HepG2 (cell line): ENCODE results near the gene PTPRN. TPM values are rescaled to one million over a fixed set of nuclear protein-coding genes. Genes with fewer than 3 reads are reported as not detected.

Experiments used
- ADNP ChIP-seq: sonication (generic); formaldehyde crosslinking; IDR thresholded peaks from 2 replicates; pipeline ENCODE4 v1.4.0; 2020; ENCODE audit warnings: missing genetic modification reagents
- AHDC1 ChIP-seq: sonication (generic); formaldehyde crosslinking; IDR thresholded peaks from 2 replicates; pipeline ENCODE4 v1.5.1; 2020; ENCODE audit warnings: mild to moderate bottlenecking, missing genetic modification reagents, borderline replicate concordance
- CCDC6 ChIP-seq: sonication (generic); formaldehyde crosslinking; IDR thresholded peaks from 2 replicates; pipeline ENCODE4 v1.8.1; 2022; ENCODE audit warnings: mild to moderate bottlenecking, missing genetic modification reagents, moderate library complexity
- ETV5 ChIP-seq: IDR thresholded peaks from 2 replicates; pipeline ENCODE4 v1.6.1; 2018; ENCODE audit warnings: missing biosample characterization, missing genetic modification reagents, inconsistent platforms, borderline replicate concordance
- FOXA3 ChIP-seq: IDR thresholded peaks from 2 replicates; pipeline ENCODE4 v1.6.1; 2016; ENCODE audit warnings: missing genetic modification reagents, missing compliant biosample characterization
- HCFC1 ChIP-seq: fragments of 150-350 bp; IDR thresholded peaks from 2 replicates; pipeline ENCODE4 v1.6.1; 2014; ENCODE audit warnings: low read depth, low read length
- HDAC1 ChIP-seq: sonication (generic); formaldehyde crosslinking; IDR thresholded peaks from 2 replicates; pipeline ENCODE4 v1.5.1; 2020; ENCODE audit warnings: mild to moderate bottlenecking, missing genetic modification reagents
- HOMEZ ChIP-seq: IDR thresholded peaks from 2 replicates; pipeline ENCODE4 v1.6.1; 2016; ENCODE audit warnings: low read depth
- MAF1 ChIP-seq: sonication (generic); formaldehyde crosslinking; IDR thresholded peaks from 2 replicates; pipeline ENCODE4 v1.5.0; 2020; ENCODE audit warnings: missing genetic modification reagents, borderline replicate concordance
- TBX2 ChIP-seq: sonication (generic); formaldehyde crosslinking; IDR thresholded peaks from 2 replicates; pipeline ENCODE4 v1.5.0; 2020; ENCODE audit warnings: missing genetic modification reagents, mild to moderate bottlenecking, borderline replicate concordance
- TEAD2 ChIP-seq: sonication (generic); formaldehyde crosslinking; IDR thresholded peaks from 2 replicates; pipeline ENCODE4 v1.9.0; 2021; ENCODE audit warnings: missing genetic modification reagents
- TEF ChIP-seq: sonication (generic); formaldehyde crosslinking; IDR thresholded peaks from 2 replicates; pipeline ENCODE4 v1.5.0; 2020; ENCODE audit warnings: missing genetic modification reagents
- TFAP4 ChIP-seq: sonication (generic); IDR thresholded peaks from 2 replicates; pipeline ENCODE4 v1.6.1; 2016; ENCODE audit warnings: low read depth, borderline replicate concordance
- ZNF207 ChIP-seq: fragments of 450-650 bp; IDR thresholded peaks from 2 replicates; pipeline ENCODE4 v1.6.1; 2016; ENCODE audit warnings: antibody characterized with exemption, borderline replicate concordance
- ZNF326 ChIP-seq: sonication (generic); formaldehyde crosslinking; IDR thresholded peaks from 2 replicates; pipeline ENCODE4 v1.4.0; 2020; ENCODE audit warnings: missing genetic modification reagents, borderline replicate concordance
- ZNF614 ChIP-seq: IDR thresholded peaks from 2 replicates; pipeline ENCODE4 v1.6.1; 2018; ENCODE audit warnings: missing biosample characterization, missing genetic modification reagents, inconsistent platforms, borderline replicate concordance
- ZNF704 ChIP-seq: sonication (generic); formaldehyde crosslinking; IDR thresholded peaks from 2 replicates; pipeline ENCODE4 v1.8.1; 2023; ENCODE audit warnings: mild to moderate bottlenecking, inconsistent platforms, moderate library complexity, missing genetic modification reagents, borderline replicate concordance
- ZNF83 ChIP-seq: sonication (generic); formaldehyde crosslinking; IDR thresholded peaks from 2 replicates; pipeline ENCODE4 v1.4.0; 2020; ENCODE audit warnings: missing genetic modification reagents, mild to moderate bottlenecking, borderline replicate concordance
- polyA plus RNA-seq, 8 experiments: library from polyadenylated mRNA; depleted of rRNA in 3 of 8; stranded (reverse) in 7 of 8; unstranded in 1 of 8; fragments of >200 nt; fragmentation: Illumina TruSeq in 4 of 8; extraction: Trizol in 4 of 8; gene quantifications; 2 replicates each; pipeline versions ENCODE4 v1.2.1 to v1.2.3, GENCODE V29; 2011 to 2016; ENCODE audit warnings: low read depth in 4 of 8, missing spikeins in 1 of 8, mixed read lengths in 1 of 8; ENCODE audit not compliant: insufficient read depth in 1 of 8
- total RNA-seq, 5 experiments: library from RNA; depleted of rRNA; stranded (reverse); fragments of >200 nt; fragmentation: Illumina TruSeq; extraction: Trizol; gene quantifications; 2 replicates each; pipeline ENCODE4 v1.2.3, GENCODE V29; 2016; ENCODE audit warnings: low read depth in 1 of 5

PTPRN gene
- total and polyA plus RNA-seq, 2 of the 13 experiments (the other 11 are each of a cell fraction or from before 2014, with no cell fraction given), result 0.26 TPM; not detected in 1

GRCh38 chr2:219245148-219245898, 63.9 kb downstream of the PTPRN start, which contains the start of the genes GLB1L and STK16 (continued):
- TF ChIP-seq AHDC1 (peak; percentile 12; the same call in 1 of the 2 replicates), TFAP4 (no peak), HCFC1 (peak; percentile 82), CCDC6 (no peak; the same call in 1 of the 2 replicates), ZNF83 (CRISPR knock-in tag) (no peak; the same call in 1 of the 2 replicates), ZNF326 (CRISPR knock-in tag) (no peak), TBX2 (CRISPR knock-in tag) (peak; percentile 87; the same call in 1 of the 2 replicates), HDAC1 (CRISPR knock-in tag) (peak; percentile 100), HOMEZ (CRISPR knock-in tag) (peak; percentile 47; the same call in 1 of the 2 replicates), TEAD2 (CRISPR knock-in tag) (no peak), ZNF207 (no peak), FOXA3 (CRISPR knock-in tag) (peak; percentile 73), TEF (CRISPR knock-in tag) (0 out of 2 replicates have a peak, but pooled peaks have one; percentile 54), ETV5 (CRISPR knock-in tag) (peak; percentile 99), ZNF614 (no peak; the same call in 1 of the 2 replicates), ZNF704 (CRISPR knock-in tag) (peak; percentile 95), MAF1 (CRISPR knock-in tag) (0 out of 2 replicates have a peak, but pooled peaks have one; percentile 89), ADNP (CRISPR knock-in tag) (no peak)
